Liver (tissue), 9 donors: ENCODE measurements around the gene SCPEP1. TPM values are rescaled to one million over a fixed set of nuclear protein-coding genes. Genes with fewer than 3 reads are reported as not detected.

Experiments
- DNase-seq: peaks from one replicate; pipeline ENCODE4 v3.0.0-alpha.2; 2017; ENCODE audit warnings: low spot score
- H3K27ac ChIP-seq, 2 donors: one replicate each; pipeline ENCODE4 v1.7.0; 2013; ENCODE audit warnings: inconsistent platforms in 2 of 2, low read length in 2 of 2, control low read depth in 1 of 2, low read depth in 1 of 2, mild to moderate bottlenecking in 1 of 2
- H3K27me3 ChIP-seq, 4 donors: one replicate each; pipeline versions ENCODE4 v1.6.1 to v1.7.0; 2013; ENCODE audit warnings: low read length in 3 of 4, inconsistent platforms in 1 of 4, mild to moderate bottlenecking in 1 of 4, moderate library complexity in 1 of 4; ENCODE audit not compliant: control insufficient read depth in 4 of 4, insufficient read depth in 4 of 4
- H3K36me3 ChIP-seq, 4 donors: one replicate each; pipeline versions ENCODE4 v1.6.1 to v1.7.0; 2013; ENCODE audit warnings: low read length in 3 of 4, mild to moderate bottlenecking in 3 of 4, low read depth in 1 of 4, moderate library complexity in 1 of 4; ENCODE audit not compliant: control insufficient read depth in 4 of 4, insufficient read depth in 3 of 4
- H3K4me1 ChIP-seq, 4 donors: one replicate each; pipeline versions ENCODE4 v1.6.1 to v1.7.0; 2013; ENCODE audit warnings: low read length in 3 of 4, mild to moderate bottlenecking in 3 of 4, moderate library complexity in 1 of 4; ENCODE audit not compliant: control insufficient read depth in 4 of 4, insufficient read depth in 4 of 4
- H3K4me3 ChIP-seq, 3 donors: one replicate each; pipeline versions ENCODE4 v1.6.1 to v1.7.0; 2013; ENCODE audit warnings: low read length in 3 of 3, control low read depth in 1 of 3, low read depth in 1 of 3, mild to moderate bottlenecking in 1 of 3
- H3K9ac ChIP-seq, 2 donors: one replicate each; pipeline ENCODE4 v1.7.0; 2013; ENCODE audit warnings: low read length in 2 of 2, mild to moderate bottlenecking in 2 of 2, moderate library complexity in 2 of 2, control low read depth in 1 of 2, low read depth in 1 of 2
- H3K9me3 ChIP-seq, 4 donors: one replicate each; pipeline versions ENCODE4 v1.6.1 to v1.7.0; 2013; ENCODE audit warnings: low read length in 3 of 4; ENCODE audit not compliant: control insufficient read depth in 4 of 4
- EGR1 ChIP-seq, 2 donors: IDR thresholded peaks; 2 replicates each; pipeline ENCODE4 v1.6.1; 2016 to 2018; ENCODE audit warnings: antibody characterized with exemption in 2 of 2, low read depth in 2 of 2
- FOXA1 ChIP-seq: IDR thresholded peaks from 2 replicates; pipeline ENCODE4 v1.6.1; 2016; ENCODE audit warnings: antibody characterized with exemption
- GABPA ChIP-seq, 2 donors: IDR thresholded peaks in 1 of 2; conservative IDR thresholded peaks in 1 of 2; 2 replicates each; pipeline ENCODE4 v1.6.1; 2016; ENCODE audit warnings: antibody characterized with exemption in 2 of 2, mild to moderate bottlenecking in 1 of 2, moderate library complexity in 1 of 2
- HNF4A ChIP-seq, 2 donors: conservative IDR thresholded peaks; 2 replicates each; pipeline ENCODE4 v1.6.1; 2016; ENCODE audit warnings: antibody characterized with exemption in 2 of 2, mild to moderate bottlenecking in 2 of 2
- HNF4G ChIP-seq: IDR thresholded peaks from 2 replicates; pipeline ENCODE4 v1.6.1; 2016; ENCODE audit warnings: antibody characterized with exemption
- JUND ChIP-seq, 2 donors: IDR thresholded peaks; 2 replicates each; pipeline ENCODE4 v1.6.1; 2016; ENCODE audit warnings: antibody characterized with exemption in 2 of 2
- NR2F2 ChIP-seq: IDR thresholded peaks from 2 replicates; pipeline ENCODE4 v1.6.1; 2016; ENCODE audit warnings: antibody characterized with exemption
- RAD21 ChIP-seq, 2 donors: IDR thresholded peaks; 2 replicates each; pipeline ENCODE4 v1.6.1; 2016; ENCODE audit warnings: antibody characterized with exemption in 2 of 2, mild to moderate bottlenecking in 2 of 2
- RXRA ChIP-seq, 2 donors: IDR thresholded peaks; 2 replicates each; pipeline ENCODE4 v1.6.1; 2017 to 2018; ENCODE audit warnings: antibody characterized with exemption in 2 of 2, mild to moderate bottlenecking in 1 of 2
- SP1 ChIP-seq: IDR thresholded peaks from 2 replicates; pipeline ENCODE4 v1.6.1; 2018; ENCODE audit warnings: antibody characterized with exemption, mild to moderate bottlenecking
- TAF1 ChIP-seq: conservative IDR thresholded peaks from 2 replicates; pipeline ENCODE4 v1.6.1; 2016; ENCODE audit warnings: antibody characterized with exemption, mild to moderate bottlenecking
- YY1 ChIP-seq: IDR thresholded peaks from 2 replicates; pipeline ENCODE4 v1.6.1; 2016; ENCODE audit warnings: antibody characterized with exemption, mild to moderate bottlenecking
- WGBS: extraction: QIAGEN DNeasy Blood & Tissue Kit; methylation state at CpG from one replicate; pipeline ENCODE4 v1.1.7; 2013; 5-methylcytosine and 5-hydroxymethylcytosine counted together
- polyA plus RNA-seq, 2 donors: library from polyadenylated mRNA; stranded (reverse) in 1 of 2; unstranded in 1 of 2; fragments of 200-250 nt in 1 of 2; fragments of >200 nt in 1 of 2; fragmentation: Nextera tagmentation in 1 of 2; extraction: Ambion mirVana in 1 of 2; gene quantifications; one replicate each; pipeline versions ENCODE4 v1.2.1 to v1.2.3, GENCODE V29; 2013 to 2015
- total RNA-seq, 2 donors: library from RNA; depleted of rRNA; stranded (reverse); fragments of >200 nt; gene quantifications; one replicate each; pipeline ENCODE4 v1.2.3, GENCODE V29; 2014
- TF ChIP-seq, protein P1 (sequence below): fragments of 150-350 bp; IDR thresholded peaks from 2 replicates; pipeline ENCODE4 v1.5.1; 2017; ENCODE audit warnings: improper control_type of control experiment, low read depth, low read length; ENCODE audit not compliant: missing input control
- TF ChIP-seq, protein P2 (sequence below): IDR thresholded peaks from 2 replicates; pipeline ENCODE4 v1.6.1; 2016; ENCODE audit warnings: antibody characterized with exemption, mild to moderate bottlenecking
- TF ChIP-seq, protein P3 (sequence below): IDR thresholded peaks from 2 replicates; pipeline ENCODE4 v1.6.1; 2016; ENCODE audit warnings: antibody characterized with exemption
- TF ChIP-seq, protein P4 (sequence below): IDR thresholded peaks from 2 replicates; pipeline ENCODE4 v1.6.1; 2016; ENCODE audit warnings: antibody characterized with exemption
- TF ChIP-seq, protein P5 (sequence below): IDR thresholded peaks from 2 replicates; pipeline ENCODE4 v1.6.1; 2016; ENCODE audit warnings: antibody characterized with exemption
- donor health status: healthy.
- donor health status: healthy.
- donor health status: healthy.
- donor health status: healthy.
- donor health status: healthy.

SCPEP1 gene
- total and polyA plus RNA-seq, 4 donors = 15.7 to 29.3 (median 28.2) TPM

DNA sequence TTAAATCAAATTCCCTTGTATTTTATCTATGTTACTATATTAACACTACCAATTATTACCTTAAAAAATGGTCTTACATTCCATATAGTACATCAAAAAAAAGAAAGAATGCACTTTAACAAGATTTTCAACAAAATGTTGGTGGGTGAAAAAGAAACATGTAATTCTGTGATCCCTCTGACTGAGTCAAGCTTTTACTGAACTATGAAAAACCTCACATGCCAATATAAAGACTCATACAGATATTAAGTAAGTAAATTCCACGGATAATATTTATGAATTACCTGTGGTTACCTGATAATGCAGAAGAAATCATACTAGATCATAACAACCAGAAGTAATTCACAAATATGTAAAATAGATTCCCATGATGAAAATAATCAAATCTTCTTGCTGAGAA lies 29.4 kb upstream of the SCPEP1 start (continued):
- TF ChIP-seq, protein P1, sequence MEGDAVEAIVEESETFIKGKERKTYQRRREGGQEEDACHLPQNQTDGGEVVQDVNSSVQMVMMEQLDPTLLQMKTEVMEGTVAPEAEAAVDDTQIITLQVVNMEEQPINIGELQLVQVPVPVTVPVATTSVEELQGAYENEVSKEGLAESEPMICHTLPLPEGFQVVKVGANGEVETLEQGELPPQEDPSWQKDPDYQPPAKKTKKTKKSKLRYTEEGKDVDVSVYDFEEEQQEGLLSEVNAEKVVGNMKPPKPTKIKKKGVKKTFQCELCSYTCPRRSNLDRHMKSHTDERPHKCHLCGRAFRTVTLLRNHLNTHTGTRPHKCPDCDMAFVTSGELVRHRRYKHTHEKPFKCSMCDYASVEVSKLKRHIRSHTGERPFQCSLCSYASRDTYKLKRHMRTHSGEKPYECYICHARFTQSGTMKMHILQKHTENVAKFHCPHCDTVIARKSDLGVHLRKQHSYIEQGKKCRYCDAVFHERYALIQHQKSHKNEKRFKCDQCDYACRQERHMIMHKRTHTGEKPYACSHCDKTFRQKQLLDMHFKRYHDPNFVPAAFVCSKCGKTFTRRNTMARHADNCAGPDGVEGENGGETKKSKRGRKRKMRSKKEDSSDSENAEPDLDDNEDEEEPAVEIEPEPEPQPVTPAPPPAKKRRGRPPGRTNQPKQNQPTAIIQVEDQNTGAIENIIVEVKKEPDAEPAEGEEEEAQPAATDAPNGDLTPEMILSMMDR = no peak

DNA sequence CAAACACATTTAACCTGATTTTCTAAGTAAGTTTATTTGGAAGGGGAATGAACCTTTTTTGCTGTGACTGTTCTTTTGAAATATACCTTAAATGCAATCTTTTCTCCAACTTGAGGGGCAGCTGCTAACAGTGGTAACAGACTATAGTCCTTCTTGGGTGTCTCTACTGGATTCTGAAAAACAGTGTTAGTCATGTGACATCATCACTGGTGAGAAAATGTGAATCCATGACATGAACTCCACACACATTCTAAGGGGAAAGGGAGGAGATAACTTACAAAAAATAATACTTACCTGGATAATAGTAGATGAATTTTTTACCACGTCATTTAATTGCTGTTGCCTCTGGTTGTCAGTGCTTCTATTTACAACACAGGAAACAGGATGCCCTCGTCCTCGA lies 28.3 kb upstream of the SCPEP1 start:
- Histone ChIP-seq H3K36me3 (peaks cover 3 to 21% (median 11%) of the 10 kb centered on the region in 4 donors), H3K9me3 (no peaks in the 10 kb centered on the region), H3K9ac (no peak overlapping the region), H3K27me3 (no peaks in the 10 kb centered on the region), H3K27ac (no peak overlapping the region), H3K4me3 (no peak overlapping the region), H3K4me1 (no peaks in the 10 kb centered on the region)
- 72% methylated on average over 3 of the region's 3 CpGs for WGBS
- no peak for DNase-seq
- TF ChIP-seq YY1 (no peak), SP1 (no peak), RXRA (IDR thresholded peaks at IDR 0.05) (no peak), FOXA1 (no peak), RAD21 (IDR thresholded peaks at IDR 0.05) (no peak), TAF1 (no peak), NR2F2 (no peak), JUND (IDR thresholded peaks at IDR 0.05) (no peak), HNF4G (no peak), EGR1 (IDR thresholded peaks at IDR 0.05; ENCODE audit: low read depth in 2 of 2) (no peak), GABPA (IDR thresholded peaks at IDR 0.05 in 1 of 2, conservative IDR thresholded peaks at IDR 0.05 in 1 of 2) (no peak), HNF4A (conservative IDR thresholded peaks at IDR 0.05) (no peak)
- TF ChIP-seq, protein P2, sequence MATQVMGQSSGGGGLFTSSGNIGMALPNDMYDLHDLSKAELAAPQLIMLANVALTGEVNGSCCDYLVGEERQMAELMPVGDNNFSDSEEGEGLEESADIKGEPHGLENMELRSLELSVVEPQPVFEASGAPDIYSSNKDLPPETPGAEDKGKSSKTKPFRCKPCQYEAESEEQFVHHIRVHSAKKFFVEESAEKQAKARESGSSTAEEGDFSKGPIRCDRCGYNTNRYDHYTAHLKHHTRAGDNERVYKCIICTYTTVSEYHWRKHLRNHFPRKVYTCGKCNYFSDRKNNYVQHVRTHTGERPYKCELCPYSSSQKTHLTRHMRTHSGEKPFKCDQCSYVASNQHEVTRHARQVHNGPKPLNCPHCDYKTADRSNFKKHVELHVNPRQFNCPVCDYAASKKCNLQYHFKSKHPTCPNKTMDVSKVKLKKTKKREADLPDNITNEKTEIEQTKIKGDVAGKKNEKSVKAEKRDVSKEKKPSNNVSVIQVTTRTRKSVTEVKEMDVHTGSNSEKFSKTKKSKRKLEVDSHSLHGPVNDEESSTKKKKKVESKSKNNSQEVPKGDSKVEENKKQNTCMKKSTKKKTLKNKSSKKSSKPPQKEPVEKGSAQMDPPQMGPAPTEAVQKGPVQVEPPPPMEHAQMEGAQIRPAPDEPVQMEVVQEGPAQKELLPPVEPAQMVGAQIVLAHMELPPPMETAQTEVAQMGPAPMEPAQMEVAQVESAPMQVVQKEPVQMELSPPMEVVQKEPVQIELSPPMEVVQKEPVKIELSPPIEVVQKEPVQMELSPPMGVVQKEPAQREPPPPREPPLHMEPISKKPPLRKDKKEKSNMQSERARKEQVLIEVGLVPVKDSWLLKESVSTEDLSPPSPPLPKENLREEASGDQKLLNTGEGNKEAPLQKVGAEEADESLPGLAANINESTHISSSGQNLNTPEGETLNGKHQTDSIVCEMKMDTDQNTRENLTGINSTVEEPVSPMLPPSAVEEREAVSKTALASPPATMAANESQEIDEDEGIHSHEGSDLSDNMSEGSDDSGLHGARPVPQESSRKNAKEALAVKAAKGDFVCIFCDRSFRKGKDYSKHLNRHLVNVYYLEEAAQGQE = no peak
- TF ChIP-seq, protein P3, sequence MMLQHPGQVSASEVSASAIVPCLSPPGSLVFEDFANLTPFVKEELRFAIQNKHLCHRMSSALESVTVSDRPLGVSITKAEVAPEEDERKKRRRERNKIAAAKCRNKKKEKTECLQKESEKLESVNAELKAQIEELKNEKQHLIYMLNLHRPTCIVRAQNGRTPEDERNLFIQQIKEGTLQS = no peak
- TF ChIP-seq, protein P4, sequence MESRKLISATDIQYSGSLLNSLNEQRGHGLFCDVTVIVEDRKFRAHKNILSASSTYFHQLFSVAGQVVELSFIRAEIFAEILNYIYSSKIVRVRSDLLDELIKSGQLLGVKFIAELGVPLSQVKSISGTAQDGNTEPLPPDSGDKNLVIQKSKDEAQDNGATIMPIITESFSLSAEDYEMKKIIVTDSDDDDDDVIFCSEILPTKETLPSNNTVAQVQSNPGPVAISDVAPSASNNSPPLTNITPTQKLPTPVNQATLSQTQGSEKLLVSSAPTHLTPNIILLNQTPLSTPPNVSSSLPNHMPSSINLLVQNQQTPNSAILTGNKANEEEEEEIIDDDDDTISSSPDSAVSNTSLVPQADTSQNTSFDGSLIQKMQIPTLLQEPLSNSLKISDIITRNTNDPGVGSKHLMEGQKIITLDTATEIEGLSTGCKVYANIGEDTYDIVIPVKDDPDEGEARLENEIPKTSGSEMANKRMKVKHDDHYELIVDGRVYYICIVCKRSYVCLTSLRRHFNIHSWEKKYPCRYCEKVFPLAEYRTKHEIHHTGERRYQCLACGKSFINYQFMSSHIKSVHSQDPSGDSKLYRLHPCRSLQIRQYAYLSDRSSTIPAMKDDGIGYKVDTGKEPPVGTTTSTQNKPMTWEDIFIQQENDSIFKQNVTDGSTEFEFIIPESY = no peak
- TF ChIP-seq, protein P1 = no peak
- TF ChIP-seq, protein P5, sequence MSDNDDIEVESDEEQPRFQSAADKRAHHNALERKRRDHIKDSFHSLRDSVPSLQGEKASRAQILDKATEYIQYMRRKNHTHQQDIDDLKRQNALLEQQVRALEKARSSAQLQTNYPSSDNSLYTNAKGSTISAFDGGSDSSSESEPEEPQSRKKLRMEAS = no peak
